NCI-H2196 treated with DMSO at 0.1 percent for 48 hours (cell line): ENCODE results near the gene TMEM45A.
"Not testable (repeated sequence)": the region's sequence is repeated elsewhere in the genome, so short reads cannot be mapped to it uniquely, and the experiment has no call there.

Experiments
- DNase-seq: peaks from one replicate; lab custom pipeline; 2025; ENCODE audit not compliant: unreplicated experiment; lab: John Stamatoyannopoulos, UW

TMEM45A gene

GRCh38 chr3:100570811-100571210 is 78.4 kb downstream of the TMEM45A start:
- DNase-seq, result no peak

DNA sequence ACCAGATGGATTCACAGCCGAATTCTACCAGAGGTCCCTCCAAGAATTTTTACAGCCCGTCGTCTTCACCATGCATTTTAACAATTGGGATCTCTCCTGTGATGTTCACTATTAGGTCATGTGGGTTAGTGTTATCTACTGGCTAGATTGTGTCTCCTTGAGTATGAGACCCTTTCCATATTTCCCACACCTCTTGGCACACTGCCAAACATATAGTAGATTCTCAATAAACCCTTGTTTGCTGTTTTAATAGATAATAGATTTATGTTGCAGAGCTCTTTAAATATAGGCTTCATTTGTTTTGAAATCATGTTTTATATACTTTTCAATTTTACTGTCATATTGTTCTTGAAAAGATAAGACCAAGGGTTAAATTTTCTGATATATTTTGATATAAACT is 82.1 kb downstream of the TMEM45A start:
- no peak for DNase-seq

DNA sequence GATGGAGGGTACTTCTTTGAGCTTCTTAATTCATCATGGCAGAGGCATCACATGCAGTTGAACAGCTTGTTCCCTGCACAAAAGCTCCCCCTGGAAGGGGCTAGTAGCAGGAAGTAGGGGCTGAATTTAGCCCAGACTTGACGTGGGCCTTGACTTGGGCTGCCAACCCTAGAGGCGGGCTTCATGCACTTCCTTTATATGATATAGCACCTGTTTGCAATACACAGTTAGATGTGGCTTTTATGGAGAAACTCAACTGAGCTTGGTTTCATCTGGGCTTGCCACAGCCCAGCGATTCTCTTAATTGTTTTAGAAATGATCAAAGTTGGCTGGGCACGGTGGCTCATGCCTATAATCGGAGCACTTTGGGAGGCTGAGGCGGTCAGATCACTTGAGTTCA is 83.3 kb downstream of the TMEM45A start:
- DNase-seq, result no peak

GRCh38 chr3:100577382-100578008 is 85.1 kb downstream of the TMEM45A start:
- DNase-seq, result no peak

- DNase-seq, result no peak
Measured at GRCh38 chr3:100578646-100579045, 86.2 kb downstream of the TMEM45A start.

DNA sequence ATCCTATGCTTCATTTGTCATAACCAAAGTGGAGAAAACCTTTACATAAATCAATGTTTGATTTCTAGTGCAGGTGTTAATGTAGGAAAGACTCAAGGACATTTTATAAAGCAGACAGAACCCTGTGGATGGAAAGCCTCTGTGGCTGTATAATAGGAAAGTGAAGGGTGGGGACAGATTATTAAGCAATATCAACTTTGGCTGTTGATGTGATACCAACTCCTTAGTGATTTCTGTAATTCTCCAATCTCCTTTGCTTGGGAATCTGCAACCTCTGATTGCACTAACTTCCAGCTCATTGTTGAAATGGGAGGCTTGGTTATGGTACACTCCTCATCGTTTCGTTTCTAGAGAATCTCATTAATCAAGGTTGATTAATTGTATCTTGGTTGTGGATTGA is 87.7 kb downstream of the TMEM45A start:
- no peak for DNase-seq

DNA sequence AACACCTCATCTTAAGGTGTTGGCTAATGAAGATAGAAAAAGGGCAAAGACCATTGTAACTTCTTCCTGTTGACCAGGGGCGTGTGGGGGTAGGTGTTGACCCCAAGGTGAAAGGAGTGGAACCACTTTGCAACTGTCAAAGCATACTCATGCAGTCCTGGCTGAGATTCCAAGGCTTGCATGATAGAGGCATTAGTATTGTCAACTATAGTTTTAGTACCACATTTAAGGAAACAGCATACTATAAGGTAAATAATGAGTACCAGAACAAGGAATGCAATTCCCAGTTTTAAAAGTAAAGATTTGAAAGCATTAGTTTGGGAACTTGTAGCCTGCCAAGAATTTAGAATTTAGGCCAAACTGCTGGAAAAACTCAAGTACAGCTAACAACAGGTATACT is 89.2 kb downstream of the TMEM45A start:
- no peak for DNase-seq

- not testable (repeated sequence) for DNase-seq
Measured at GRCh38 chr3:100582157-100582556, 89.7 kb downstream of the TMEM45A start.

GRCh38 chr3:100584101-100584660 is 91.8 kb downstream of the TMEM45A start:
- DNase-seq, result no peak

- no peak for DNase-seq
Measured at GRCh38 chr3:100586832-100587231, 94.4 kb downstream of the TMEM45A start.

DNA sequence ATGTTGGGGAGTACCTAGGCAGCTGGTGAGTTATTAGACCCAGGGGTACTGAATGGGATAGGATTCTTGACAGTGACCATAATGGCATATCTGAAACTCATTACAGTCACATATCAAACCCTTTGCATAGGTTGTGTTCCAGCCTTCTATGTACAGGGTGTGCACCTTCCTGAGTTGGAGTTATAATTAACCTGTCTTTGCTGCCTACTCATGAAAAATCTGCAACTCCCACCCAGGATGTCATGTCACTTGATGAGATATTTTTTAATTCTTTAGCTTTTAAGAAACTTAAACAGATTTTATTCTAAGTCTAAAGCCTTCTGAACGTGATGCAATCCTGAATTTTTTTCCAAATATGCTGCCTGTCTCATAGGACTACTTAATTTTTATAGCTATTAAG is 95.8 kb downstream of the TMEM45A start:
- no peak for DNase-seq

GRCh38 chr3:100590114-100590839 is 97.9 kb downstream of the TMEM45A start:
- peak; percentile 36 for DNase-seq

- no peak for DNase-seq
Measured at GRCh38 chr3:100590840-100591147, 98.4 kb downstream of the TMEM45A start.

- no peak for DNase-seq
Measured at GRCh38 chr3:100591411-100591810, 99.0 kb downstream of the TMEM45A start.

DNA sequence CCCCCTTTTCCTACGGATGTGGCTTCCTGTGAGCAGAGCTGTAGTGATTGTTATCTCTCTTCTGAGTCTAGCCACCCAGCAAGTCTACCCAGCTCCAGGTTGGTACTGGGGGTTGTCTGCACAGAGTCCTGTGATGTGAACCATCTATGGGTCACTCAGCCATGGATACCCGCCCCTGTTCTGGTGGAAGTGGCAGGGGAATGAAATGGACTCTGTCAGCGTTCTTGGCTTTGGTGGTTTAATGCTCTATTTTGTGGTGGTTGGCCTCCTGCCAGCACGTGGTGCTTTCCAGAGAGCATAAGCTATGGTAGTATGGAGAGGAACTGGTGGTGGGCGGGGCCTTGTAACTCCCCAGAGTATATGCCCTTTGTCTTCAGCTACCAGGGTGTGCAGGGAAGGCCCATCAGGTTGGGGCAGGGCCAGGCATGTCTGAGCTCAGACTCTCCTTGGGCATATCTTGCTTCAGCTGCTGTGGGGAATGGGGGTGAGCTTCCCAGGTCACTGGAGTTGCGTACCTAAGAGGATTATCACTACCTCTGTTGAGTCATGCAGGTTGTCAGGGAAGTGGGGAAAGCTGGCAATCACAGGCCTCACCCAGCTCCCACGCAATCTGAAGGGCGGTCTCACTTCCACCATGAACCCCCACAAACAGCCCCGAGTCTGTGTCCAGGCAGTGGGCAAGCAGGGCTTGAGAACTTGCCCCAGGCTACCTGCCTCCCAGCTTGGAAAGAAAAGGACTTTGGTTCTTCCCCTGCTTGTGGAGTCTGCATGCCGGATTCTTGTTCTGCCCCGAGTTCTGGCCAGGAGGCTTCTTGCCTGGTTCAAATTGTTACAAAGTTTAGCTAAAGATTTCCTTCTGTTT is 108.0 kb downstream of the TMEM45A start:
- no peak for DNase-seq

DNA sequence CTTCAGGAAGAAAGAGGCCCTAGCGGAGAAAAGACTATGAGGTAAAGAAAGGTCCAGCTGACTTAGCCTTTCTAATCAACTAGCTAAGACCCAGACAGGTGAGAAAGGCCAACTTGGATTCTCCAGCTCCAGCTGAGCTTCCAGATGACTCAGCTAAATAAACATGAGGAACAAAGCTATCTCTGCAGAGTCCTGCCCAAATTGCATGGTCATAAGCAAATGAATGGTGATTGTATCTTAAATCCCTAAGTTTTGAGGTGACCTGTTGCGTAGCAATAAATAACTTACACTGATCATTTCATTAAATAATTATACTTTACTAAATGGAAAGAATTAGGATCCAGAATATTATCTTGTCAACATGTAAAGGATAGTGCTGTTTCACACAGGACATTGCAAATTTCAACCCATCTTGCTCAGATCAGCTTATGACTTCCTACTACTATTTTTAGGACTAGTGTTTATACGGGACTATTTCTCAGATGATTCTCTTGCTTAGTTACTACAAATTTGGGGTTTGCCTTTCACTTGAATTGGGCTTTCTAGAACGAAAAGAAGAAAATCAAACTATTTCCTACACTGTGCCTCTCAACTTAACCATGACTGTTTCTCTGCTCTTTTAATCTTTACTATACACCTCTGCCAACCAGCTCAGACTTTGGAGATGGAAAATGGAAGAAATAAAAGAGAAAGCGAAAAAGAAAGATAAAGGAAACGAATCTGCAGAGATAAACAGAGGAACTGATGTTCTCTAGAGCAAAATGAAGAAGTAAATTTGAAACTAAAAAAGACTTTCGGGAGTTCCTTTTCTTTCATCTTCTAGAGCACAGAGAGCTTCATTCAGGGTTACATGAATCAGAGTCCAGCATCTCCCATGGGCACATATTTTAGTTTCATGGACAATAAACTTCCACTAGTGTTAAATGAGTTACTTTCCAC is 110.4 kb downstream of the TMEM45A start:
- no peak for DNase-seq

DNA sequence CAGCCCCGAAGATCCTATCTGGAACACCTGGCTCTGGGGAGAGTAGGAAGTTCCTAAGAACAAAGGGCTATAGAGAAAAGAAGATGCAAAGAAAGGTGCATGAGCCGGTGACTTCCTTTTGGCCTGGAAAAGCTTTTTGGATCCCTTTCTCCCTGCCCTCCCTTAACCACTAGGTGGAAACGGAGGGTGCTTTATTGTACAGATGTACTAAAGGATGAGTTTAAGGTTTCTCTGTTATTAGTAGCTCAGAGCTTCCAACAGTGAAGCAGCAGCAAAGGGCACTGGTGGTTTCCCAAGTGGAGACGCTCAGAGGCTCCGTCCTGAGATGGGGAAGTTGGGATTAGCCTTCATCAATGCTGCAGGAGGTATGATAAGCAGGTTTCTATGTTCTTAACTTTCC is 111.0 kb downstream of the TMEM45A start:
- DNase-seq, result no peak

DNA sequence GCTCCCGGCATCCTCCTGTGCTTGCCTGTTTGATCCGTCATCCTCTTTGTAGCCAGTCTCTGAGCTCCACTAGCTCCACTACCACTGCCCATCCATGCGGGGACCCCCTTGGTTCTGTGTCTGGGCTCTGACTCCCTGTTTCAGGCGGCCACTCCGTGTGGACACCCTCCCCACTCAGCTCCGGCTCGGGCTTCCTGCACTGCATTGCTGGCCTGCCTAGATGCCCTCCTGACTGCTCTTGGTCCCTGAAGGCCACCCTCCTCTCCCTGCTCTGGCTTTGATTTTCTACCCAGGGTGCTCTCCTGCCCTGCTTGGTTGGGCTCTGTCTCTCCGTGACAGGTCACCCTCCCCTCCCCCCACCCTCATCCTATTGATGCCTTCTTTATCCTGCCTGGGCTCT is 112.9 kb downstream of the TMEM45A start:
- DNase-seq, result no peak

- no peak for DNase-seq
Measured at GRCh38 chr3:100606894-100607512, 114.6 kb downstream of the TMEM45A start.

GRCh38 chr3:100609305-100609704 is 116.9 kb downstream of the TMEM45A start, which contains the start of gene ADGRG7:
Gene ADGRG7 (plus strand): TSS chr3:100609601. CDS start chr3:100609857, 256 bp downstream.
- no peak for DNase-seq
